ENCODE data around the gene KANSL1L.
"Not testable (repeated sequence)": the region's sequence is repeated elsewhere in the genome, so short reads cannot be mapped to it uniquely, and the experiment has no call there.

The KANSL1L gene

GRCh38 chr2:210177769-210178168, 6.6 kb upstream of the KANSL1L start:
- no peak for DNase-seq

GRCh38 chr2:210177115-210177514, 5.9 kb upstream of the KANSL1L start:
- DNase-seq = not testable (repeated sequence)

- DNase-seq = no peak
These were observed 2.9 kb upstream of the KANSL1L start for GRCh38 chr2:210174086-210174485.

GRCh38 chr2:210172219-210172575, 988 bp upstream of the KANSL1L start:
- no peak for DNase-seq

- peak; percentile 91 for DNase-seq
These were observed 534 bp downstream of the KANSL1L start for GRCh38 chr2:210170446-210171303.

GRCh38 chr2:210170196-210170445, 1.1 kb downstream of the KANSL1L start:
- DNase-seq = no peak

- DNase-seq = peak; percentile 36
These were observed 1.6 kb downstream of the KANSL1L start for GRCh38 chr2:210169516-210170195.

GRCh38 chr2:210167227-210167626, 4.0 kb downstream of the KANSL1L start:
- no peak for DNase-seq

- no peak for DNase-seq
These were observed 8.6 kb downstream of the KANSL1L start for GRCh38 chr2:210162466-210163124.

GRCh38 chr2:210159059-210159458, 12.2 kb downstream of the KANSL1L start:
- no peak for DNase-seq

- no peak for DNase-seq
These were observed 13.0 kb downstream of the KANSL1L start for GRCh38 chr2:210158236-210158635.

- DNase-seq = no peak
These were observed 13.7 kb downstream of the KANSL1L start for GRCh38 chr2:210157526-210157925.

GRCh38 chr2:210147614-210148013, 23.6 kb downstream of the KANSL1L start:
- no peak for DNase-seq

- DNase-seq = no peak
These were observed 39.0 kb downstream of the KANSL1L start for GRCh38 chr2:210132239-210132638.

GRCh38 chr2:210128961-210129360, 42.2 kb downstream of the KANSL1L start:
- no peak for DNase-seq

GRCh38 chr2:210113614-210114235, 57.5 kb downstream of the KANSL1L start:
- no peak for DNase-seq

- DNase-seq = no peak
These were observed 58.3 kb downstream of the KANSL1L start for GRCh38 chr2:210112871-210113270.

GRCh38 chr2:210099940-210100339, 71.3 kb downstream of the KANSL1L start:
- no peak for DNase-seq

GRCh38 chr2:210094787-210095186, 76.4 kb downstream of the KANSL1L start:
- no peak for DNase-seq

GRCh38 chr2:210092791-210093190, 78.4 kb downstream of the KANSL1L start:
- DNase-seq = no peak

- no peak for DNase-seq
These were observed 84.3 kb downstream of the KANSL1L start for GRCh38 chr2:210086930-210087329.

- DNase-seq = no peak
These were observed 84.9 kb downstream of the KANSL1L start for GRCh38 chr2:210086292-210086691.

GRCh38 chr2:210072922-210073509, 98.2 kb downstream of the KANSL1L start:
- DNase-seq = peak; percentile 9
